Measurements from ENCODE around the gene EIF4E2. TPM values are rescaled to one million over a fixed set of nuclear protein-coding genes. Genes with fewer than 3 reads are reported as not detected.
A peak's percentile ranks its signal among the peaks of the same experiment; 100 is the strongest.

EIF4E2 gene
- total and polyA plus RNA-seq, 2 of the 13 experiments (the other 11 are each of a cell fraction or from before 2014, with no cell fraction given) = 25.0 to 101 TPM

- peak; percentile 96 for TF ChIP-seq ZNF142 (CRISPR knock-in tag; IDR thresholded peaks at IDR 0.05)
- TF ChIP-seq ZFY (CRISPR knock-in tag; IDR thresholded peaks at IDR 0.05) = peak; percentile 96
- peak; percentile 98; the same call in 1 of the 2 replicates for TF ChIP-seq ARID2 (CRISPR knock-in tag; IDR thresholded peaks at IDR 0.05; ENCODE audit: borderline replicate concordance)
- peak; percentile 96 for TF ChIP-seq WIZ (CRISPR knock-in tag; IDR thresholded peaks at IDR 0.05)
- TF ChIP-seq MXD1 (CRISPR knock-in tag; IDR thresholded peaks at IDR 0.05) = peak; percentile 98
- peak; percentile 97 for TF ChIP-seq ISX (CRISPR knock-in tag; conservative IDR thresholded peaks at IDR 0.05)
- peak; percentile 100 for TF ChIP-seq DZIP1 (CRISPR knock-in tag; IDR thresholded peaks at IDR 0.05)
- TF ChIP-seq CENPX (CRISPR knock-in tag; IDR thresholded peaks at IDR 0.05) = no peak
- peak; percentile 87 for TF ChIP-seq SNAPC5 (CRISPR knock-in tag; IDR thresholded peaks at IDR 0.05; ENCODE audit: borderline replicate concordance)
- TF ChIP-seq ARID3A (IDR thresholded peaks at IDR 0.05; ENCODE audit: low read depth, low read length) = no peak
- TF ChIP-seq ZGPAT (CRISPR knock-in tag; IDR thresholded peaks at IDR 0.05) = peak; percentile 100
- peak; percentile 97 for TF ChIP-seq ZMYM3 (CRISPR knock-in tag; IDR thresholded peaks at IDR 0.05)
- peak; percentile 100 for TF ChIP-seq IKZF5 (CRISPR knock-in tag; IDR thresholded peaks at IDR 0.05)
- peak; percentile 90 for TF ChIP-seq RXRB (CRISPR knock-in tag; IDR thresholded peaks at IDR 0.05; ENCODE audit: borderline replicate concordance)
Measured at GRCh38 chr2:232550354-232551249, at the start of gene EIF4E2, which contains the start of gene TIGD1 (continued).

All from HepG2 (cell line).